BE2C (cell line): Measurements from ENCODE around the gene TRABD2B.

Experiments
- DNase-seq: peaks from one replicate; pipeline ENCODE4 v3.0.0-alpha.2; 2020
- H3K27me3 ChIP-seq: fragments of 250-450 bp; sonication (Bioruptor Pico); 2 replicates; pipeline ENCODE4 v1.5.1; 2020; ENCODE audit warnings: mild to moderate bottlenecking
- H3K36me3 ChIP-seq: fragments of 250-450 bp; sonication (Bioruptor Pico); 2 replicates; pipeline ENCODE4 v1.5.1; 2020; ENCODE audit warnings: mild to moderate bottlenecking
- H3K4me1 ChIP-seq: fragments of 250-450 bp; sonication (Bioruptor Pico); 2 replicates; pipeline ENCODE4 v1.5.1; 2020
- H3K4me3 ChIP-seq: 2 replicates; pipeline ENCODE4 v1.5.1; 2011; ENCODE audit warnings: low read depth, low read length
- H3K9me3 ChIP-seq: fragments of 250-450 bp; sonication (Bioruptor Pico); 2 replicates; pipeline ENCODE4 v1.5.1; 2020
- TF ChIP-seq, protein P1 (sequence below): IDR thresholded peaks from 2 replicates; pipeline ENCODE4 v1.5.1; 2012; ENCODE audit warnings: mild to moderate bottlenecking, low read depth, low read length

TRABD2B gene

GRCh38 chr1:47993416-47993740 lies 3.8 kb downstream of the TRABD2B start:
- H3K4me3 ChIP-seq, result no peak overlapping the region
- TF ChIP-seq, protein P1, sequence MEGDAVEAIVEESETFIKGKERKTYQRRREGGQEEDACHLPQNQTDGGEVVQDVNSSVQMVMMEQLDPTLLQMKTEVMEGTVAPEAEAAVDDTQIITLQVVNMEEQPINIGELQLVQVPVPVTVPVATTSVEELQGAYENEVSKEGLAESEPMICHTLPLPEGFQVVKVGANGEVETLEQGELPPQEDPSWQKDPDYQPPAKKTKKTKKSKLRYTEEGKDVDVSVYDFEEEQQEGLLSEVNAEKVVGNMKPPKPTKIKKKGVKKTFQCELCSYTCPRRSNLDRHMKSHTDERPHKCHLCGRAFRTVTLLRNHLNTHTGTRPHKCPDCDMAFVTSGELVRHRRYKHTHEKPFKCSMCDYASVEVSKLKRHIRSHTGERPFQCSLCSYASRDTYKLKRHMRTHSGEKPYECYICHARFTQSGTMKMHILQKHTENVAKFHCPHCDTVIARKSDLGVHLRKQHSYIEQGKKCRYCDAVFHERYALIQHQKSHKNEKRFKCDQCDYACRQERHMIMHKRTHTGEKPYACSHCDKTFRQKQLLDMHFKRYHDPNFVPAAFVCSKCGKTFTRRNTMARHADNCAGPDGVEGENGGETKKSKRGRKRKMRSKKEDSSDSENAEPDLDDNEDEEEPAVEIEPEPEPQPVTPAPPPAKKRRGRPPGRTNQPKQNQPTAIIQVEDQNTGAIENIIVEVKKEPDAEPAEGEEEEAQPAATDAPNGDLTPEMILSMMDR, result no peak
- no peaks in the 10 kb centered on the region; the same call in 1 of the 2 replicates for H3K4me1 ChIP-seq
- DNase-seq, result no peak
- H3K27me3 ChIP-seq, result peaks cover 9% of the 10 kb centered on the region
- H3K9me3 ChIP-seq, result no peaks in the 10 kb centered on the region
- H3K36me3 ChIP-seq, result no peaks in the 10 kb centered on the region

- Histone ChIP-seq H3K9me3 (no peaks in the 10 kb centered on the region), H3K27me3 (peaks cover 9% of the 10 kb centered on the region), H3K4me3 (no peak overlapping the region), H3K36me3 (no peaks in the 10 kb centered on the region), H3K4me1 (no peaks in the 10 kb centered on the region; the same call in 1 of the 2 replicates)
- TF ChIP-seq, protein P1, result no peak
- DNase-seq, result no peak
Measured at GRCh38 chr1:47992720-47993415, 4.3 kb downstream of the TRABD2B start.

GRCh38 chr1:47991673-47992072 lies 5.5 kb downstream of the TRABD2B start:
- Histone ChIP-seq H3K4me3 (no peak overlapping the region), H3K27me3 (peaks cover 7% of the 10 kb centered on the region), H3K4me1 (no peaks in the 10 kb centered on the region; the same call in 1 of the 2 replicates), H3K9me3 (no peaks in the 10 kb centered on the region), H3K36me3 (no peaks in the 10 kb centered on the region)
- DNase-seq, result no peak
- TF ChIP-seq, protein P1, result no peak

- TF ChIP-seq, protein P1, result no peak
- DNase-seq, result no peak
- H3K4me1 ChIP-seq, result no peaks in the 10 kb centered on the region; the same call in 1 of the 2 replicates
- H3K4me3 ChIP-seq, result no peak overlapping the region
- peaks cover 2% of the 10 kb centered on the region for H3K27me3 ChIP-seq
- no peaks in the 10 kb centered on the region for H3K9me3 ChIP-seq
- no peaks in the 10 kb centered on the region for H3K36me3 ChIP-seq
Measured at GRCh38 chr1:47991187-47991586, 6.0 kb downstream of the TRABD2B start.

DNA sequence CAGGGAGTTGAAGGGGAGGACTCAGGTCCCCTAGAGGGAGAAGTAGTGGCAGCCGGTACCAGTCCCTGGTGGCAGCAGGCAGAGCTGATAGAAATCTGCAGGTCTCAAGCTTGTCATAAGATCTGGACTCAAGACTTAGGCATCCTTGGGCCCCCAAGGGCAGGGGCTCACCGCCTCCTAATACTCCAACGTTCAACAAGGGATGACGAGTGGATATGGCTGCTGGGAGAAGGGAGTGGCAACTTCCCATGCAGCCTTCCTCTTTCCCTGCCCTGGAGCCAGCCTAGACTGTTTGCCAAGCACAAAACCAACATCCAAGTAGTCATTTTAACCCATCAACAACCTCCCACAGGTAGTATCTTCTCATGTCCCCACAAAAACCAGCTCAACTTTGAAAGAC lies 6.9 kb downstream of the TRABD2B start:
- Histone ChIP-seq H3K36me3 (no peaks in the 10 kb centered on the region), H3K9me3 (no peaks in the 10 kb centered on the region), H3K4me1 (no peaks in the 10 kb centered on the region; the same call in 1 of the 2 replicates), H3K4me3 (no peak overlapping the region), H3K27me3 (no peaks in the 10 kb centered on the region)
- TF ChIP-seq, protein P1, result no peak
- DNase-seq, result no peak

GRCh38 chr1:47987601-47988000 lies 9.6 kb downstream of the TRABD2B start:
- TF ChIP-seq, protein P1, result no peak

More at GRCh38 chr1:47987601-47988000, 9.6 kb downstream of the TRABD2B start:
- H3K4me3 ChIP-seq, result no peak overlapping the region
- no peaks in the 10 kb centered on the region for H3K36me3 ChIP-seq
- no peak for DNase-seq
- H3K27me3 ChIP-seq, result no peaks in the 10 kb centered on the region
- H3K4me1 ChIP-seq, result no peaks in the 10 kb centered on the region
- H3K9me3 ChIP-seq, result no peaks in the 10 kb centered on the region
